HG02759 (cell line): ENCODE measurements around the gene NPTXR.

Experiments
- ATAC-seq: cut with Tn5 transposase; IDR thresholded peaks from one replicate; pipeline ENCODE4 v1.9.1; 2021; ENCODE audit warnings: mild to moderate bottlenecking, moderate library complexity; ENCODE audit not compliant: unreplicated experiment

The NPTXR gene

DNA sequence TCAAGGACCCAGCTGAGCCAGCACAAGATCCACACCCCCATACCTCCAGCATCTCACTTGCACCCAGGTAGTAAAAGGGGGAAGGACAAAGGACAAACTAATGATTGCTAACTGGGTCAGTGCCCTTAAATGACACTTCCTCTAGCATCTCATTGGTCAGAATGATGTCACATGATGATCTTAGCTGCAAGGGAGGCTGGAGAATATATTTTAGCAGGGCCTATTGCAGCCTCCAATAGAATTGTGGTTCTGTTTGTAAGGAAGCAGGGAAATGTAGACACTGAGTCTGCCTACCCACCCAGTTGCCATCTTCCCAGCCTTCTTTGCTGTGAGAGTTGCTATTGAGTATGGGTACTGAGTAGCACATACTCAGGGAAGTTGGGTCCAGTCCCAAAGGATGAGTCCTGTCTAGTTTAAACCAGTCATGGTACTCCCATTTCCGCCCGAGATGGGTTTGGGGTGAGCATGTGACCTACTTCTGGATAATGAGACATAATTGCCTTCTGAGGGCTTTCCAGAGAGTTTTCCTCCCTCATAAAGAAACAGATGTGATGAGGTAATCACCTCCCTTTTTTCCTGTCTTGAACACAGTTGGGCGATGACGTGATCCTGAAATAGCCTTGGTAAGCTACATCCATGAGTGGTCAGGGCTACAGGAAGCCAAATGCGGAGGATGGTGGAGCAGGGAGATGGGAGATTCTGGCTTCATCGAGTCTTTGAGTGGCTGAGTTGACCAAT lies 44.4 kb downstream of the NPTXR start:
- no peak for ATAC-seq

DNA sequence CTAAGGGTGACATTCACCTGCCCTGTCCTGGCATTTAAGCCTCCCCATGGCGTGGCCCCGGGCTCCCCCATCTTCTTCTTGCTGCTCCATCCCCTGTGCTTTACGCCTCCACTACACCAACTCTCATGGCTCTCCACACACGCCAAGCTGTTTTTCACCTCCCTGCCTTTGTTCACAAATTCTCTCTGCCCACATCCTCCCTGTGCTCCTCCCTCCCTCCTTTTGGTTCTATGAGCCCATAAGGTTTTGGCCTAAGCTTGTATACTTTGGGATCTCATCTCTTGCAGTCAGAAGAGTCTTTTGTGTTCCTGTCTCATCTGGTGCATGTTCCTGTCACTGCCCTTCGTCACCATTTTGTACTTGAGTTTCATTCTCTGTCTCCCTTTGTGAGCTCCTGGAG lies 45.3 kb downstream of the NPTXR start:
- no peak for ATAC-seq

DNA sequence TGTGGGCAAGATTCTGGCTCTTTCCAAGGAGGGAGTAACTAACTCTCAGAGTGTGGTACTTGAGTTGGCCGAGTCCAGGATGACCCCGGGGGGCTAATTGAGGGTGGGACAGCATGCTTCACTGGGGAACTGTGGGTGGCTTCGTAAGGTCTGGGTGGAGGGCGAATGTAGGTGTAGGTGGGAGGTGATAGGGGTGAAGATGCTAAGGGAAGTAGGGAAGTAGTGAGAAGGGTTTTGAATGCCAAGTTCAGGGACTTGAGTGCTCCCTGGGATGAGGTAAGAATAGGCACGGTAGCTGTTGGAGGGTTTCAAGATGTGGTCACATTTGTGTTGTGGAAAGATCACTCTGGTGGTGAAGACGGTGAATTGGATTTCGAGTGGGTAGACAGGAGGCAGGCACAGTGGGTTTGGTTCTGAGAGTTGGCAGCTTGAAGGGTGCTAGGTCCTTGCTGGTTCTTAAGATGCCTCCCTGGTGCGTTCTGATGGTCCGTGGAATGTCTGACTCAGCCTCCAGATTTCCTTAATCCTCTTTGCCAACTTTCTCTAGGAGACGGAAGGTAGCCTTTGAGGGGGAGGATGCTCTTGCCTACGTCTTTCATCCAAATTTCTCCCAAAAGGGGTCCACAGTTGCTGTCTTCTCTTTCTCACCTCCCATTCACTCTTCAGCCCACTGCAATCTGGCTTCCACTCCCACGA lies 47.4 kb downstream of the NPTXR start:
- no peak for ATAC-seq

DNA sequence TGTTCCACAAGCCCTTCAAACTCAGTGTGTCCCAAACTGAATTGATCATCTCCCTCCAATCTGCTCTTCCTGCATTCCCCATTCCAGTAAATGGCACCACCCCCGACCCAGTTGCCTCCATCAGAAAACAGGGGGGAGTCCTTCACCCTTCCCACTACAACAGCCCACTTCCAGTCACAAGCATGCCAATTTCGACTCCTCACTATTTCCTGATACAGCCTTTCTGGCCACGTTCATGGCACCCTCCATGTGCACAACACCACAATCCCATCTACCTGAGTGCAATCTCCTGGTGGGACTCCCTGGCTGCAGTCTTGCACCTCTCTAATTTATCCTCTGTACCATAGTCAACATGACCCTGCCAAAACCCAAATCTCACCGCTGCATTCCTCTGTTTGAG lies 48.3 kb downstream of the NPTXR start:
- ATAC-seq = no peak

DNA sequence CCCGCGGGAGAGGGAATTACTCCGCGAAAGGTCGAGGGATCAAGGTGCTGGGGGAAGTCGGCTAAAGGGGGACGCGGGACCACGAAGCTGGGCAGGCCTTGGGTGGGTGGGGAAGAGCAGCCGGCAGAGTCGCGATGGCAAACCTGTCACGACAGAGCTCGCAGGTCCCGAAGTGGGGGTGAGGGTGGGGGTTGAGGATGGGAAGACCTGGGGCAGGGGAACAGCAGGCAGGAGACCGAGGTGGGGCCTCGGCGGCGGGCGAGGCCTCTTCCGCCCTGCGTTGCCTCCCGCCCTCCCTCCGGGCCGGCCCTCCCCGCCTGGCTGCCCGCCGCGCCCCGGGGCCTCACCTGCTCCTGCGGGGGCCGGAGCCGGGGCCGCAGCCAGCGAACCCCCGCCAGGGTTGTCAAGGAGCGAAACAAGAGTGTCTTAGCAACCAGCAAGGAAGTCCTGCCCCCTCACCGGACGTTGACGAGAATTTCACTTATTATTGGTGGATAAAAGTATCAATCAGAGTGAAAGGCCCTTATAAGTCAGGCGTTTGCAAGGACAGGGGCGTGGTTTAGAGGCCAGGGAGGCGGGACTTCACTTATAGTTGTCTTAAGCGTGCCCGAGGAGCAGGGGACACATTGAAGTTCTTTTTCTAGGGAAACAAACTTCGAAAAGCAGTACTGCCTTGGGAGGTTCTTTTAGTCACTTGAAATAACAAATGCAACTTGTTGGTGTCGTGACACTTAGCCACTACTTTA lies 49.9 kb downstream of the NPTXR start, which contains the start of gene DNAL4:
DNAL4 (minus strand) TSS at position 423 of the 746 bp plus-strand sequence. CDS start 11,412 bp downstream, outside the sequence.
- peak; percentile 97 for ATAC-seq

DNA sequence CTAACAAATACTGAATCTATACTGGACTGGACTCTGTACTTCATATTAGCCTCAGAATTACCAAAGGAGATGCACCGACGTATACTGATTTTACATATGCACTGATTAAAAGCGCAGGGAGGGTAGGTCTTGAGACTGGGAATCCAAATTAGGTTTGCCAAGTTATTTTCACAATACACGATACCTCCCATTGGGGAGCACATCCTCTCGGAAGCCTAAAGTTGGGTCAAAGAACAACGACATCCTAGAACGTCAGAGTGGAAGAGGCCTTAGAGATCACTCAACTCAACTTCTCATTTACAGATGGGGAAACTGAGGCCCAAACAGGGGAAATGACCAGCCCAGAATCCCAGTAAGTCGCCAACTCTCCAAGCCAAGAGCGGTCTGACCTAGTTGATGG lies 50.5 kb downstream of the NPTXR start:
- ATAC-seq = no peak

DNA sequence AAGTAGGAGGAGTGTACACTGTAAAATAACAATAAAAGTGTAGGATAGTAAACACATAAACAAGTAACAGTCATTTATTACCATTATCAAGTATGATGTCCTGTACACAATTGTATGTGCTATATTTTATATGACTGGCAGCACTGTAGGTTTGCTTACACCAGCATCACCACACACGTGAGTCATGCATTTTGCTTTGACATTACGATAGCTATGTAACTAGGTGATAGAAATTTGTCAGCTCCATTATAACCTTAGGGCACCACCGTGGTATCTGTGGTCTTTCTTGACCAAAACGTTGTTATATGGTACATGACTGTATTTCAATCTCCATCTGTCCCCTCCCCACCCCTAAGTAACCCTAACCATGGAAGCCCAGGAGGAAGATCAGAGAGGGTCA lies 51.0 kb downstream of the NPTXR start:
- no peak for ATAC-seq

DNA sequence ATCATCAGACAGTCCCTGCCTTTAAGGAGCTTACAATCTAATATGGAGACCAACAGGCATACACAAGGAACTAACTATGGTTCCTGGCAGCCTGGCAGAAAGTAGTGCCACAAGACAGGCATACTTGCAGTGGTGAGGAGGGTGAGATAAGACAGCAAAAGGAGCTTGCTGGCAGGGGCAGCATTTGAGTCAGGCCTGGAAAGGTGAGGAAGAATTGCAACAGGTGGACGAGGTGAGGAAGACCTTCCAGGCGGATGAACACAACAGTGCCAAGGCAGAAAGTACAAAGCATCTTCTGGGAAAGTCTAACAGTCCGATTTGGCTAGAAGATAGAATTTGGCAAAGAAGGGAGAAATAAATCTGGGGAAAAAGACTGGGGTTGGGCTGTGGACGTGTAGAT lies 54.2 kb downstream of the NPTXR start:
- no peak for ATAC-seq

DNA sequence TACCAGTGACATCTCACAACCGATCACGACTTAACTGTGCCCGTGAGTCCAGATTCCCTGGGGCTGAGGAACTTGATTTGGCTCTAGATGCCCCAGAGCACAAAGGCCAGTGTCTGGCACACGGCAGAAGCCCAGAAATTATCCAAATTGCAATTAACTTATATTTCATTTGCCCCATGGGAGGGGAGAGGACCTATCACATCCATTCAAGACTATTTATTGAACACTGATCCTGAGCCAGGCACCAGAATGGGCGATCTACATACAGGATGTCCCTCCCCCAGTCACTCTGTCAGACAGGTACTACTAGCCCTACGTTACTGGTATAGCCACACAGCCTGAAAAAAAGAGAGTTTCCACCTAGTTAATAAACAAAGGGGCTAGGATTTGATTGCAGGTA lies 55.0 kb downstream of the NPTXR start:
- no peak for ATAC-seq

DNA sequence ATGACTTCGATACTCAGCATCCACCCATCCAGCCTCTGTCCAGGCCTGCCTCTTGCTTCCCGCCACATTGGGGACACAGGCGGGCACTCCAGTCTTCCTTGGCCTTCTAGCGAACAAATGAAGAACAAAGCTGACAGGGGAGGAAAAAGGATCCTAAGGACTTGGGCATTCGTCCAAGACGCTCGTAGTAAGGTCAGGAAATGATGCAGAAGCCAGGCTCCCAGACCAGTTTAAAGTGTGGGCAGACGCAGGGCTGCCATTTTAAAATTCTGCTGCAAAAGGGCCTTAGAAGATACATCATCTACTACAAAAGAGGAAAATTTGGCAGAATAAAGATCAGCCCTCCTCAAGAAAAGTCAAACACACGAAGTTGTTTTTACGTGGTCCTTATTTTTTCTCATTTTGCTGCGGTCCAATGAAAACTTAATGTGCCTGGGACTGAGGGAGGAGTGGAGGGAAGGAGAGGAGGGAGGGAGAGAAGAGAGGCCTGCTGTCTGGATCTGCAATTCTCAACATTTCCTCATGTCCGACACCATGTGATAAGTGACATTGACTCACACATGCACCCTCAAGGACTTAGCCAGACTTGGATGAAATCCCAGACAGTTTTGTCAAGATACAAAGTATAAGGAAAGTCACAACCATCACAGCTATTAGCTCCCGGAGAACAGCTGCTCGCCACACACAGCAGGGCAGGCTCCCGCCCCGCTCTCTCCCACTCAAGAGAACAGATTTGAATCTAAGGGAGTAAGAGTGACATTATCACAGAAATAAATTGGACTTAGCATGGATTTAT lies 55.6 kb downstream of the NPTXR start:
- ATAC-seq = no peak

DNA sequence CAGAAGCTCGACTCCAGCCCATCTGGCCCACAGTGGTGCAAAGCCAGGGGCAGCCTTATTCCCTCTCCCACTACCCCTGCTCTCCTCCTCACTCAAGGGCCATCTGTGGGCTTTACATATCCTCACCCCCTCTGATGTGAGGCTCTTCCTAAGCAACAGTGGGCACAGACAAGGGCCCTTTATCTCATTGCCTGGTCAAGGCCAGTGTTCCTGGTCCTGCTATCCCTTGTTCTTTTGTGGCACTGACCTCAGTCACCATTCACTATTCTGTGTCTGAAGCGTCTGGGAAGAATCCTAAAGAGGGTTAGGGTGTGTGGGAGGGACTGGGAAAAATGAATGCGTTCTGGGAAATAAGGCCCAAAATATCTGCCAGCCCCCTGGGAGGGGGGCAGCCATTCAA lies 57.2 kb downstream of the NPTXR start:
- ATAC-seq = no peak

DNA sequence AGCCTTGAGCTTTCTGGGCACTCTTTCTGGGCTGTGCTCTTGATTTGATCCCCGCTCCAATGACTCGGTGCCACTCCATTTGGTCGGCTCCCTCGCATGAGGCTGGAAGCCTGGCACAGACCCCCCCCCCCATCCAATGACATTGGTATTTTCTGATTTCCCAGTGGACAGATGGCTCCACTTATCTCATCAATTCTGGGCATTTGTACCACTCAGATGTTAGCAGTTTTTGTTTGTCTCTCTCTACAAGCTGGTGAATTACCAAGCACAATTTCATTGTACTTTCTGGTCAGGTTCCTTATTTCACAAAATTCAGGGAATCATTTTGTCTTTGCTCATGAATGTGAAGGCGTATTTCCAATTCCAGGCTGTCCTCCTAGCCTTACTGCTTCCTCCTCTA lies 59.0 kb downstream of the NPTXR start:
- ATAC-seq = no peak

DNA sequence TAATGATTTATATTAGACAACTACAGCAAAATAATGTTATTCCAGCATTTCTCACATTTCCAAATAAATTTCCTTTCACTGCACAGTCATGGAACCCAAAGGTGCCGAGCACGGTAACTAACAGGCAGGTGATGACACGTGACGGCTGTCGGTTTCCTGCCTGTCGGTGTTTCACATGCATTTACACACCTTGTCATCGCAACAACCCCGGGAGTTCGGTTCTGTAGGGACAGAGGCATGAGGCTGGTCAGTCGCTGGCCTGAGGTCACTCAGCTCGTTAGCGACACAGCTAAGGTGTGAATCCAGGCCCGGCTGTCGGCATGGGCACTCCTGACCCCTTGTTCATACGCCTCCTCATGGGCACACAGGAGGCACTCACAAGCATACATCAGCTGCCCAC lies 59.8 kb downstream of the NPTXR start:
- no peak for ATAC-seq

DNA sequence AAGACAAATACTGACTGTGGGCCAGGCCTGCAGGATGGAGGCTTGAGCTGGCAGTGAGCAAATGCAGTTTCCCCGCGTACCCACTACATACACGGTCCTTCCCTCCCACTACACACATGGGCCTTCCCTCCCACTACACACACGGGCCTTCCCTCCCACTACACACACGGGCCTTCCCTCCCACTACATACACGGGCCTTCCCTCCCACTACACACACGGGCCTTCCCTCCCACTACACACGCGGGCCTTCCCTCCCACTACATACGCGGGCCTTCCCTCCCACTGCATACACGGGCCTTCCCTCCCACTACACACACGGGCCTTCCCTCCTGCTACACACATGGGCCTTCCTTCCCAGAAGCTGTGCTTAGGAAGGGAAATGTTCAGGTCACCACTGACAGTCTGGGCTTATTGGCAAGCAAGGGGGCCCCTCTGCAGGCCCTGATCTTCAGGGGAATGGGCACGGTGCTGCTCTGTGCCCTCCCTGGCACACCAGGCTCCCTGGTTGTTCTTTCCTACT lies 60.7 kb downstream of the NPTXR start:
- ATAC-seq = no peak

DNA sequence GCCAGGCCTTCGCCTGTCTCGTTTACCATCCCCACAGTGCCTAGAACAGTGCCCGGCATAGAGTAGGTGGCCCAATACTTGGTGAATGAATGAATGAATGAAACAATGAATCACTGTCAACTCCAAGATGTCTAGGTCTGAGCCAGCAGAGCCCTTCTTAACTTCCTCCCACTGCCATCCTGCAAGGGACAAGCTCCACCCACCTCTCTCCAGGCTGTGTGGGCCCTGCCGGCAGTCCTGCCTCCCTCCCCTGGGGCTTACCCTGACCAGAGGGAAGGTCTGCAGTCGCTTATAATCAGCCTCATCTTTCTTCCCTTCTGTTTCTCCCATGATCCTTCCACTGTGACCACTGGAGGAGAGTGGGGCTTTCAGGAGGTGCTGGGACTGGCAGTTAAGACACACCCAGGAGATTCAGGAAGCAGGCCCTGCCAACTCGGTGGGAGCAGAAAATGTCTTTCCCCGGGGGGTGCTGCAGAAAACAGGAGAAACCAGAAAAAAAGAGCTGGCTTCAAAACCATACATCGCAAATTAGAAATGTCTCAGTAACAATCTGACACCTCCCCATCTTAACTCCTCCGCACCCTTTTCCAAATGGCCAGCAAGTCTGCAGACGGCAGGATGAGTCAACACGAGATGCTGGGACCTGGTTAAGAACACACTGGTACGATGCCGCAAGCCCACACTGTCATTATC lies 61.3 kb downstream of the NPTXR start:
- ATAC-seq = no peak

DNA sequence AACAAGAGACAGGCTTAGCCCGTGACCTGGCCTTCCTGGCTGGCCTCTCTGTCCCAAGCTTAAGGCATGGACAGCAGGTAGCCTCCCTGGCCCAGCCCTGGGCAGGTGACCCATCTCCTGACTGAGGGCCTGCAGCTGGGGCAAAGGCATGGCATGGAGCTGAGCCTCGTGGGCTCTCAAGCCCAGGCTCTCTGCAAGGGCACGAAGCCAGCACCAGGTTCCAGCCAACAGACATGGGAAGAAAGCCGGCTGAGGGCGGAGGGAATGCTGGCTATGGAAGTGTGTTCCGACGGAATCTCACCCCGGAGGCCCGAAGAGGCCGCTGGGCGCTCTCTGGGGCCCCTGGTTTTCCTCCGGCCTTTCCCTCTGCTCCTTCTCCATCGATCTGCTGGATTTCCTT lies 62.8 kb downstream of the NPTXR start:
- ATAC-seq = no peak

DNA sequence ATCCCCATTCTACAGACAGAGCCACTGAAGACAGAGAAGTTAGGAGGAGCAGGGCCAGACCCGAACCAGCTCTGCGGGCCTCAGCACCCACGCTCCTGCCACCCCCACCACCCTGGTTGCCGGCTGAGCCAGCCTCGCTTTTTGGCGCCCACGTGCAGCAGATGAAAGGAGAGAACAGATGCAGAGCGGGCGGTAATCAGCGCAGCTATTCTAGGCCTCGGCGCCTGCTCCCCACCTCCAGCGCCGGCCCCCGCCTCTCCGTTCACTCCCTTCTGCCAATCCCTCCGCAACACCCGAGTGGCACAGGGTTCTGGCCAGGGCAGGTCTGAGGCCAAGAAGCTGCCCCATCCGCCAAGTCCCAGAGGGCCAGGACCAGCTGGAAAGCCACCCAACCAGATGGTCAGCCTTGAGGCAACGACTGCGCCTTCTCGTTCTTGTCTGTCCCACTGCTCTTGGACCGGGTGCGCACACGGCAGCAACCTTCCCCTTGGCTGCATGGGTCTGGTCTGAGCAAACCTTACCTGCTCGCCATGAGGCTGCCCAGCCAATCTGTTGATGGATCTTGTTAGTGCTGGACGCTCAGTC lies 66.6 kb downstream of the NPTXR start:
- no peak for ATAC-seq

DNA sequence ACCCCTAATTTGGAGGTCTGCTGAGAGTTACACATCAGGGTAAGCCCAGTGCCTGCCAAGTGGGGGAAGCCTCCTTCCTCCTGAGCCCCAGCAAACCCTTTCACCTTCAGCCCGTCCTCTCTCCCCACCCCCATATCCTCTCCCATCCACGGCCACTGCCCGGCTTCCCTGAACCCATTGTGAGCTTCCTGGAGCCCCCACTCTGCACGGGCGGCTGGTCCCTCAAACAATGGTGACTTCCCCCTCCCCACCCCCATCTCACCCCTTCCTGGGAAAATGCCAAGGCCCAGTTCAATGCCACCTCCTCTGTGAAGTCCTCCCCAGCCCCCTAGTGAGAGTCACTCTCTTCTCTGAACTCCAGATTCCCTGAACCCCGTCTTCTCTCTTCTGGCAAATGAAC lies 67.7 kb downstream of the NPTXR start:
- no peak for ATAC-seq

DNA sequence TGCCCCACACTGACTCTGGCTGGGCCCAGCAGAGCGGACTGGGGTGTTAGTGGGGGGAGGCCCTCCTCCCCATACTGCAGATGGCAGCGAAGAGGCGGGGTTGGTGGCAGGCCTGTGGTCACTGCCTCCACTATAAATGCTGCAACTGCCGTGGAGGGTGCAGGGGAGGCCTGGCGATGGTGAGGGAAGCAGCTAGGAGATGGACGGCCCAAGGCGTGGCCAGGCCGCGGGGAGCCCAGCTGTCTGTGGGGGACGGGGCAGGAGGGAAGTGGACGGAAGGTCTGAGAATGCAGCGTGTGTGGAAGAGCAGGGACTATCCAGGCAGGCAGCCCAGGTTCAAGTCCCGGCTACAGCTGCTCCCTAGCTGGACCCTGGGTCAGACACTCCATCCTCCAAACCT lies 68.2 kb downstream of the NPTXR start:
- ATAC-seq = no peak
